HPDE6-E6E7 (cell line): ENCODE data around the gene QRSL1.
"Not testable (repeated sequence)": the region's sequence is repeated elsewhere in the genome, so short reads cannot be mapped to it uniquely, and the experiment has no call there.

ENCODE experiments used
- DNase-seq: peaks from one replicate; pipeline ENCODE4 v3.0.0; 2011; ENCODE audit warnings: missing footprints; ENCODE audit errors: extremely low spot score

Gene QRSL1

GRCh38 chr6:106629103-106629858, at the start of gene QRSL1, which contains the start of gene RTN4IP1:
QRSL1 (plus strand) TSS chr6:106629578; CDS start chr6:106629682, 104 bp downstream.
RTN4IP1 (minus strand) TSS chr6:106629498; CDS start chr6:106629021, 477 bp downstream.
- DNase-seq, result peak; percentile 97

- DNase-seq, result no peak
Measured at GRCh38 chr6:106581468-106581867, 47.9 kb upstream of the QRSL1 start.

GRCh38 chr6:106586815-106587415, 42.5 kb upstream of the QRSL1 start:
- no peak for DNase-seq

- DNase-seq, result not testable (repeated sequence)
Measured at GRCh38 chr6:106588937-106589336, 40.4 kb upstream of the QRSL1 start.

- DNase-seq, result no peak
Measured at GRCh38 chr6:106591111-106591825, 38.1 kb upstream of the QRSL1 start.

- DNase-seq, result no peak
Measured at GRCh38 chr6:106599440-106599839, 29.9 kb upstream of the QRSL1 start.

- DNase-seq, result no peak
Measured at GRCh38 chr6:106600329-106600728, 29.0 kb upstream of the QRSL1 start.

- peak; percentile 39 for DNase-seq
Measured at GRCh38 chr6:106608080-106608668, 21.2 kb upstream of the QRSL1 start.

- no peak for DNase-seq
Measured at GRCh38 chr6:106609699-106610098, 19.7 kb upstream of the QRSL1 start.

GRCh38 chr6:106611030-106611429, 18.3 kb upstream of the QRSL1 start:
- no peak for DNase-seq

- no peak for DNase-seq
Measured at GRCh38 chr6:106612671-106613416, 16.5 kb upstream of the QRSL1 start.

GRCh38 chr6:106613590-106613989, 15.8 kb upstream of the QRSL1 start:
- no peak for DNase-seq

GRCh38 chr6:106614166-106614565, 15.2 kb upstream of the QRSL1 start:
- DNase-seq, result no peak

- DNase-seq, result no peak
Measured at GRCh38 chr6:106614592-106615257, 14.7 kb upstream of the QRSL1 start.

GRCh38 chr6:106617302-106617701, 12.1 kb upstream of the QRSL1 start:
- DNase-seq, result no peak

- no peak for DNase-seq
Measured at GRCh38 chr6:106617857-106618256, 11.5 kb upstream of the QRSL1 start.

- no peak for DNase-seq
Measured at GRCh38 chr6:106618324-106618723, 11.1 kb upstream of the QRSL1 start.

GRCh38 chr6:106619223-106619622, 10.2 kb upstream of the QRSL1 start:
- no peak for DNase-seq

GRCh38 chr6:106620931-106621672, 8.3 kb upstream of the QRSL1 start:
- no peak for DNase-seq

- no peak for DNase-seq
Measured at GRCh38 chr6:106622412-106622811, 7.0 kb upstream of the QRSL1 start.
